ENCODE measurements around the gene CREB1.
A peak's percentile ranks its signal among the peaks of the same experiment; 100 is the strongest.

Gene CREB1

DNA sequence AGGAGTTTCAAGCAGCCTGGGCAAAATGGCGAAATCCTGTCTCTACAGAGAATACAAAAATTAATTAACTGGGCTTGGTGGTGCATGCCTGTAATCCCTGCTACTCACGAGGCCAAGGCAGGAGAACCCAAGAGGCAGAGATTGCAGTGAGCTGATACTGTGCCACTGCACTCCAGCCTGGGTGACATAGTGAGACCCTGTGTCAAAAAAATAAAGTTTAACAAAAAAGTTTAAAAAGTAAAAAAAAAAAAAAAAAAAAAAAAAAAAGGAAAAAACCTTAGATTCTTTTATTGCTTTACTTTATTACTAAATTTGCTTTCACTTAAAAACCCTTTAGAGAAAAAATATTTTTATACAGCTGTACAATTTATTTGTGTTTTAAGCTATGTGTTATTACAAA, 10.7 kb downstream of the CREB1 start:
- H3K4me1 ChIP-seq (ENCODE audit: control insufficient read depth in 1 of 2, insufficient read depth in 1 of 2, low read depth in 1 of 2, low read length in 1 of 2): no peaks in the 10 kb centered on the region
- H3K27me3 ChIP-seq: no peaks in the 10 kb centered on the region
- peaks cover 8% of the 10 kb centered on the region for H3K36me3 ChIP-seq
- TF ChIP-seq, protein P1, sequence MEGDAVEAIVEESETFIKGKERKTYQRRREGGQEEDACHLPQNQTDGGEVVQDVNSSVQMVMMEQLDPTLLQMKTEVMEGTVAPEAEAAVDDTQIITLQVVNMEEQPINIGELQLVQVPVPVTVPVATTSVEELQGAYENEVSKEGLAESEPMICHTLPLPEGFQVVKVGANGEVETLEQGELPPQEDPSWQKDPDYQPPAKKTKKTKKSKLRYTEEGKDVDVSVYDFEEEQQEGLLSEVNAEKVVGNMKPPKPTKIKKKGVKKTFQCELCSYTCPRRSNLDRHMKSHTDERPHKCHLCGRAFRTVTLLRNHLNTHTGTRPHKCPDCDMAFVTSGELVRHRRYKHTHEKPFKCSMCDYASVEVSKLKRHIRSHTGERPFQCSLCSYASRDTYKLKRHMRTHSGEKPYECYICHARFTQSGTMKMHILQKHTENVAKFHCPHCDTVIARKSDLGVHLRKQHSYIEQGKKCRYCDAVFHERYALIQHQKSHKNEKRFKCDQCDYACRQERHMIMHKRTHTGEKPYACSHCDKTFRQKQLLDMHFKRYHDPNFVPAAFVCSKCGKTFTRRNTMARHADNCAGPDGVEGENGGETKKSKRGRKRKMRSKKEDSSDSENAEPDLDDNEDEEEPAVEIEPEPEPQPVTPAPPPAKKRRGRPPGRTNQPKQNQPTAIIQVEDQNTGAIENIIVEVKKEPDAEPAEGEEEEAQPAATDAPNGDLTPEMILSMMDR (IDR thresholded peaks at IDR 0.05): no peak
- no peak overlapping the region for H3K4me3 ChIP-seq (ENCODE audit: low read depth in 1 of 2, low read length in 1 of 2)
- H3K27ac ChIP-seq: no peak overlapping the region
- no peaks in the 10 kb centered on the region for H3K9me3 ChIP-seq

DNA sequence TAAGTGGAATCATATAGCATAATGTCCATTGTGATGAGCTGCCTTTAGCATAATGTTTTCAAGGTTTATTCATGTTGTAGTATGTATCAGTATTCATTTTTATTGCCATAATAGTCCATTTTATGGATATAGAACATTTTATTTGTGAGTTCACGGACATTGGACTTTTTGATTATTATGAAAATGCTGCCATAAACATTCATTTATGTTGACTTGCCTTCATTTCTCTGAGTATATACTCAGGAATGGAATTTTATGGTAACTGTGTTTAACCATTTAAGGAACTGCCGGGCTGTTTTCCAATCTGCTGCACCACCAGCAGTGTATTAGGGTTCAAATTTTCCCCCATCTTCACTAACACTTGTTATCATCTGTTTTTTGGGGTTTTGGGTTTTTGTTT, 12.2 kb downstream of the CREB1 start:
- Histone ChIP-seq H3K27ac (peak overlapping the region; percentile 26), H3K4me3 (ENCODE audit: low read depth in 1 of 2, low read length in 1 of 2) (no peak overlapping the region), H3K27me3 (no peaks in the 10 kb centered on the region), H3K9me3 (no peaks in the 10 kb centered on the region), H3K4me1 (ENCODE audit: control insufficient read depth in 1 of 2, insufficient read depth in 1 of 2, low read depth in 1 of 2, low read length in 1 of 2) (no peaks in the 10 kb centered on the region), H3K36me3 (no peaks in the 10 kb centered on the region)
- TF ChIP-seq, protein P1 (IDR thresholded peaks at IDR 0.05): no peak

DNA sequence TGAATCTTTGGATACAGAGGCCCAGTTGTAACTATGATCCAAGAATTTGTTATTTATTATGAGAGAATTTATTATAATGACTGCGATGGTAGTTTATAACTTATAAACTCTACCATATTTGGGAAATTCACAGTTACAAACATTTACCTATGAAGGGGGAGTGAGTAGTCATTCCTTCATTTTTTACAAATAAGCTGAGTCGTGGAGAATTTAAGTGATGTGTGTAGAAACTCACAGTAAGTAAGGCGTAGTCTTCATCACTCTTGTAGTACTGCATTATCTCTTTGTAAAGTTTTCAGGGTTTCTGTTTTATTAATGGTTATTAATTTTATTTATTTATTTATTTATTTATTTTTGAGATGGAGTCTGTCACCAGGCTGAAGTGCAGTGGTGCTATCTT, 13.5 kb downstream of the CREB1 start:
- Histone ChIP-seq H3K27ac (no peak overlapping the region), H3K4me1 (ENCODE audit: control insufficient read depth in 1 of 2, insufficient read depth in 1 of 2, low read depth in 1 of 2, low read length in 1 of 2) (no peaks in the 10 kb centered on the region), H3K36me3 (no peaks in the 10 kb centered on the region), H3K9me3 (no peaks in the 10 kb centered on the region), H3K4me3 (ENCODE audit: low read depth in 1 of 2, low read length in 1 of 2) (no peak overlapping the region), H3K27me3 (no peaks in the 10 kb centered on the region)
- TF ChIP-seq, protein P1 (IDR thresholded peaks at IDR 0.05): no peak

DNA sequence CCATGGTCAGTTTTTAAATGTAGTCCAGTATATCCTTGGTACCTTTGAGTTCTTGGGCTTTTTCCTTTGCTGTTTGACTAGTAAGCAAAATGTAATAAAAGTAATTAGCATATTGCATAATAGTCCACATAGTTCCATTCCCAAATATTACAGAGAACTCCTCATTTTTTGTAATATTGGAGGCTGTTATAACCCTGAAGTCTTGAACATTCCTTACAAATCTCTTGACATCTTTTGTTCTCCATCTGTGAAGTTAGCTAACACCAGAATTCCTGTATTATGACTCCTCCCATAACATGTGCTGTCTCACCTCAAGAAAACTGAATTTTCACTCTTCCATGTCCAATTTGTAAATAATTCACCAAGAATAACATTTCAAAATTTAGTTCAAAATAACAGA, 17.1 kb downstream of the CREB1 start:
- H3K27ac ChIP-seq: peak overlapping the region; percentile 35
- no peaks in the 10 kb centered on the region for H3K4me1 ChIP-seq (ENCODE audit: control insufficient read depth in 1 of 2, insufficient read depth in 1 of 2, low read depth in 1 of 2, low read length in 1 of 2)
- TF ChIP-seq, protein P1 (IDR thresholded peaks at IDR 0.05): no peak
- no peaks in the 10 kb centered on the region for H3K27me3 ChIP-seq
- H3K9me3 ChIP-seq: no peaks in the 10 kb centered on the region
- H3K36me3 ChIP-seq: no peaks in the 10 kb centered on the region
- H3K4me3 ChIP-seq (ENCODE audit: low read depth in 1 of 2, low read length in 1 of 2): no peak overlapping the region

DNA sequence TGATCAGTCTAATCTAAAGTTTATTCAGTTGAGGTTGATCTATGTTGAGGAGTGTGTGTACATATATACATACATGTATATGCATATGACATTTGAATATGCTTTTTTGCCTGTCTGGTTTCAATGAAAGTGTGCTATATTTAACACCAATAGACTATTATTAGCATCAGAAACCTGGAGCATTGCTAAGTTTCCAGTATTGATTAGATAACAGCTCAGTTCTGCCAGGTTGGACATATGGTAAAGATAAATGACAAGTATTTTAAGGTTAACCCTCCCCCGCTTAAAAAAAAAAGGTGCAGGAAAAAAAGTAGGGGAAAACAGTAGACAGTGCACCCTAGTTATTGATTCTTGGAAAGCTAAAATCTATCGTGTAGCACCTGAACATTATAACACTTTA, 19.4 kb downstream of the CREB1 start:
- Histone ChIP-seq H3K4me1 (ENCODE audit: control insufficient read depth in 1 of 2, insufficient read depth in 1 of 2, low read depth in 1 of 2, low read length in 1 of 2) (no peaks in the 10 kb centered on the region), H3K27me3 (no peaks in the 10 kb centered on the region), H3K4me3 (ENCODE audit: low read depth in 1 of 2, low read length in 1 of 2) (no peak overlapping the region), H3K27ac (no peak overlapping the region), H3K36me3 (peaks cover under 1% of the 10 kb centered on the region), H3K9me3 (no peaks in the 10 kb centered on the region)
- TF ChIP-seq, protein P1 (IDR thresholded peaks at IDR 0.05): no peak

DNA sequence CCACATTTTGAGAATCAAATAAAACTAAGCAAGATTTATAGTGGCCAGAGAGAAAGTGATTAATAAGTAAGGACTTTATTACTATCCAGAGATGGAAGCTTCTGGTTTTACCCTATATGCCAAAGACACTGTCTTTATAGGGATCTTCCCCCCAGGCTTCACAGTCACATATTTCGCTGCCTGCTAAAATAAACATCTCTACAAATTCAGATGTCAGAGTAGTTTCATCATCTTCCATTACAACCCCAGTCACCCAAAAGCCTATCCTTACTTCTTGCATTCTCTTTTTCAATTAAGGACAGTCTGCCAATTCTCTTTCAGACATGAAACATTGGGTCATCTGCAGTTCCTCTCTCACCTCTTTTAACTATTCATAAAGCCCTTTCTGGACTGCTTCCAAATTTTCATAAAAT, 28.3 kb downstream of the CREB1 start:
- peaks cover 62% of the 10 kb centered on the region for H3K36me3 ChIP-seq

More for the DNA sequence above, 28.3 kb downstream of the CREB1 start:
- Histone ChIP-seq H3K27ac (peak overlapping the region; percentile 30), H3K9me3 (no peaks in the 10 kb centered on the region), H3K4me3 (ENCODE audit: low read depth in 1 of 2, low read length in 1 of 2) (no peak overlapping the region), H3K27me3 (no peaks in the 10 kb centered on the region), H3K4me1 (ENCODE audit: control insufficient read depth in 1 of 2, insufficient read depth in 1 of 2, low read depth in 1 of 2, low read length in 1 of 2) (peaks cover 5 to 6% of the 10 kb centered on the region in 2 experiments)
- TF ChIP-seq, protein P1 (IDR thresholded peaks at IDR 0.05): no peak

All from neutrophil (primary cell).